HTR-8/SVneo (cell line): ENCODE data around the gene AFG3L2.
"Not testable (repeated sequence)": the region's sequence is repeated elsewhere in the genome, so short reads cannot be mapped to it uniquely, and the experiment has no call there.

Experiments
- DNase-seq: peaks from one replicate; pipeline ENCODE4 v3.0.0; 2011; ENCODE audit warnings: low spot score, mixed read lengths; ENCODE audit not compliant: insufficient read length
- FAIRE-seq: peaks from 2 replicates; lab custom pipeline; 2011; peaks lifted over from hg19 to GRCh38; lab: Jason Lieb, UNC

Gene AFG3L2

GRCh38 chr18:12376754-12377555 is at the start of gene AFG3L2:
Gene AFG3L2, minus strand, starts transcription at chr18:12377227. Its CDS starts 145 bp downstream, at chr18:12377082.
- peak; percentile 93 for FAIRE-seq
- peak; percentile 90 for DNase-seq

- DNase-seq (no peak), FAIRE-seq (no peak)
These were observed 47.2 kb upstream of the AFG3L2 start for GRCh38 chr18:12424252-12424651.

GRCh38 chr18:12423820-12424219 is 46.8 kb upstream of the AFG3L2 start:
- FAIRE-seq, result no peak
- no peak for DNase-seq

- no peak for DNase-seq
- FAIRE-seq, result no peak
These were observed 46.4 kb upstream of the AFG3L2 start for GRCh38 chr18:12423393-12423792.

- FAIRE-seq (no peak), DNase-seq (no peak)
These were observed 45.9 kb upstream of the AFG3L2 start for GRCh38 chr18:12422936-12423335.

- DNase-seq (no peak), FAIRE-seq (no peak)
These were observed 44.7 kb upstream of the AFG3L2 start for GRCh38 chr18:12421732-12422131.

GRCh38 chr18:12420821-12421421 is 43.9 kb upstream of the AFG3L2 start:
- no peak for DNase-seq

GRCh38 chr18:12417687-12418086 is 40.7 kb upstream of the AFG3L2 start:
- DNase-seq, result no peak
- FAIRE-seq, result no peak

More at GRCh38 chr18:12420821-12421421, 43.9 kb upstream of the AFG3L2 start:
- FAIRE-seq, result no peak

- DNase-seq (no peak), FAIRE-seq (no peak)
These were observed 39.2 kb upstream of the AFG3L2 start for GRCh38 chr18:12416098-12416729.

GRCh38 chr18:12411456-12411855 is 34.4 kb upstream of the AFG3L2 start:
- no peak for DNase-seq
- no peak for FAIRE-seq

- FAIRE-seq, DNase-seq: not testable (repeated sequence)
These were observed 33.7 kb upstream of the AFG3L2 start for GRCh38 chr18:12410747-12411146.

GRCh38 chr18:12410081-12410481 is 33.1 kb upstream of the AFG3L2 start:
- FAIRE-seq, result no peak
- no peak for DNase-seq

GRCh38 chr18:12409469-12409868 is 32.4 kb upstream of the AFG3L2 start:
- DNase-seq (no peak), FAIRE-seq (no peak)

- no peak for FAIRE-seq
- DNase-seq, result no peak
These were observed 31.3 kb upstream of the AFG3L2 start for GRCh38 chr18:12408247-12408869.

- DNase-seq, result no peak
- no peak for FAIRE-seq
These were observed 29.5 kb upstream of the AFG3L2 start for GRCh38 chr18:12406371-12407111.

GRCh38 chr18:12405066-12405465 is 28.0 kb upstream of the AFG3L2 start:
- no peak for FAIRE-seq
- no peak for DNase-seq

- FAIRE-seq (no peak), DNase-seq (peak; percentile 57)
These were observed 26.8 kb upstream of the AFG3L2 start for GRCh38 chr18:12403601-12404506.

- DNase-seq (no peak), FAIRE-seq (no peak)
These were observed 24.9 kb upstream of the AFG3L2 start for GRCh38 chr18:12401881-12402280.

- no peak for DNase-seq
- no peak for FAIRE-seq
These were observed 22.2 kb upstream of the AFG3L2 start for GRCh38 chr18:12399231-12399630.
